ENCODE measurements around the gene WDR88. TPM values are rescaled to one million over a fixed set of nuclear protein-coding genes. Genes with fewer than 3 reads are reported as not detected.
"Not testable (repeated sequence)": the region's sequence is repeated elsewhere in the genome, so short reads cannot be mapped to it uniquely, and the experiment has no call there.

Gene WDR88
- total RNA-seq, 2 donors from 2014 or later: not detected

DNA sequence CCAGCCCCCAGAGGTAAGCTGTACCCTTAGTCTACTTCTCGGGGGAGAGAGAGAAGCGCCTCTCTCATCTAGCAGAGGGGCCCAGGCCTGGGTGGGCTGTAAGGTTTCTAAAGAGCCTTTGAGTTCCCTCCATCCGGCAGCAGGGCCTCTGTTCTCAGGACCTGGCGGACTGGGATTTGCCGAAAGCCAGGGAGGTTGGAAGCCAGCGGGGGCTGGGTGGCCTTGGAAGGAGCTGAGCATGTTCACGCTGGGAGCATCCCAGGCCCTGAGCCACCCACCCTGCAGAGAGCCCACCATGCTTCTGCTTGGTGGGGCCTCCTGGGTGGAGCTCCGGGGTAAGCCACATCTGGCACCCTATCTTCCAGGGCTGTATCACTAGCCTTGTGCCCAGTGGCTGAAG, 86.0 kb downstream of the WDR88 start:
- 68 to 94% methylated on average over 5 to 6 of the region's 8 CpGs for WGBS, 2 donors
- Histone ChIP-seq H3K4me1 (peaks cover 4% of the 10 kb centered on the region), H3K9me3 (no peaks in the 10 kb centered on the region), H3K4me3 (no peak overlapping the region), H3K27ac (no peak overlapping the region), H3K27me3 (no peaks in the 10 kb centered on the region), H3K36me3 (replicated peaks in 1 of 2; ENCODE audit: insufficient read depth in 1 of 2, low read depth in 2 of 2) (no peaks in the 10 kb centered on the region)
- DNase-seq: no peak
- TF ChIP-seq POLR2A (IDR thresholded peaks at IDR 0.05) (no peak), CTCF (IDR thresholded peaks at IDR 0.05) (no peak)
- no peak for ATAC-seq
- intact Hi-C loops (cut with DNase I): no loop called here

DNA sequence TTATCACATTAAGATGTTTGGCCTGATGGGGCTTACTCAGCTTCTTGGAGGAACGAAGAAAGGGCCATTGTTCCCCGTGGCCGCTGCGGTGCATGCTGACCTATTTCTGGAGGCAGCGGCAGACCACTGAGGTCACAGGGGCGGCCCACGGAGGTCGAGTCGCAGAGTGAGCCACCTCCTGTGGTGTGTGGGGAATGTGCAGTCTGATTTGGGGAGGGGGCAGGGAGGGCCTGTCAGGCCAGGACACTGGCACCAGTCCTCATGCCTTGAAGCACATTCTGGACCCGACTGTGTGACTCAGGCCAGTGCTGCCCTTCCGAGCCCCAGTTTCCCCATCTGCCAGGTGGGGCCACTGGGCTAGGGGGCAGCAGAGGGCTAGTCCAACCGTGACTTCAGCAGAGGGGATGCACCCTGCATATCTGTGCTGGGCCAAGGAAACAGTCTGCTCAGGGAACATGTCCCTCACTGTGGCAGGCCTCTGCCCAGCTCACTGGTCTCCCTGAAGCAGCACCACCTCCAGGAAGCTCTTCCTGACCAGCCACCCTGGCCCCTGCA, 87.4 kb downstream of the WDR88 start:
- H3K27me3 ChIP-seq: peaks cover 0 to 2% of the 10 kb centered on the region in 2 donors
- ATAC-seq (no peak), DNase-seq (no peak)
- WGBS, 2 donors: 52 to 67% methylated on average over 9 to 12 of the region's 12 CpGs
- intact Hi-C loops (cut with DNase I): no loop called here
- no peak for TF ChIP-seq CTCF (IDR thresholded peaks at IDR 0.05)
- TF ChIP-seq POLR2A (IDR thresholded peaks at IDR 0.05): no peak
- no peaks in the 10 kb centered on the region for H3K36me3 ChIP-seq (replicated peaks in 1 of 2; ENCODE audit: insufficient read depth in 1 of 2, low read depth in 2 of 2)
- no peaks in the 10 kb centered on the region for H3K4me1 ChIP-seq
- H3K9me3 ChIP-seq: no peaks in the 10 kb centered on the region
- no peak overlapping the region for H3K27ac ChIP-seq
- H3K4me3 ChIP-seq: no peak overlapping the region

- ATAC-seq (no peak), DNase-seq (no peak)
- Histone ChIP-seq H3K9me3 (no peaks in the 10 kb centered on the region), H3K27ac (no peak overlapping the region), H3K4me1 (peaks cover under 1% of the 10 kb centered on the region), H3K27me3 (peaks cover 0 to 9% of the 10 kb centered on the region in 2 donors), H3K4me3 (no peak overlapping the region), H3K36me3 (replicated peaks in 1 of 2; ENCODE audit: insufficient read depth in 1 of 2, low read depth in 2 of 2) (no peaks in the 10 kb centered on the region)
- TF ChIP-seq CTCF (IDR thresholded peaks at IDR 0.05) (no peak), POLR2A (IDR thresholded peaks at IDR 0.05) (no peak)
- intact Hi-C loops (cut with DNase I): no loop called here
- WGBS, 2 donors: 79 to 87% methylated on average over 16 to 18 of the region's 18 CpGs
Measured at GRCh38 chr19:33220115-33220514, 88.2 kb downstream of the WDR88 start.

- Histone ChIP-seq H3K36me3 (replicated peaks in 1 of 2; ENCODE audit: insufficient read depth in 1 of 2, low read depth in 2 of 2) (no peaks in the 10 kb centered on the region), H3K27ac (no peak overlapping the region), H3K27me3 (peaks cover 0 to 16% of the 10 kb centered on the region in 2 donors), H3K4me1 (peaks cover 6% of the 10 kb centered on the region), H3K9me3 (no peaks in the 10 kb centered on the region), H3K4me3 (no peak overlapping the region)
- no peak for ATAC-seq
- TF ChIP-seq CTCF (IDR thresholded peaks at IDR 0.05) (no peak), POLR2A (IDR thresholded peaks at IDR 0.05) (no peak)
- intact Hi-C loops (cut with DNase I): no loop called here
- WGBS, 2 donors: 66 to 70% methylated on average over 9 of the region's 9 CpGs
- no peak for DNase-seq
Measured at GRCh38 chr19:33220735-33221134, 88.8 kb downstream of the WDR88 start.

GRCh38 chr19:33221638-33222037, 89.7 kb downstream of the WDR88 start:
- H3K27me3 ChIP-seq: peaks cover 0 to 25% of the 10 kb centered on the region in 2 donors
- peaks cover 13% of the 10 kb centered on the region for H3K4me1 ChIP-seq
- no peaks in the 10 kb centered on the region for H3K36me3 ChIP-seq (replicated peaks in 1 of 2; ENCODE audit: insufficient read depth in 1 of 2, low read depth in 2 of 2)
- DNase-seq: no peak
- ATAC-seq: no peak
- WGBS, 2 donors: 84% methylated on average over 5 of the region's 6 CpGs; no CpG with 5 or more reads in 1 of the 2 donors
- intact Hi-C loops (cut with DNase I): no loop called here
- H3K27ac ChIP-seq: no peak overlapping the region
- no peak overlapping the region for H3K4me3 ChIP-seq
- TF ChIP-seq POLR2A (IDR thresholded peaks at IDR 0.05) (no peak), CTCF (IDR thresholded peaks at IDR 0.05) (no peak)
- no peaks in the 10 kb centered on the region for H3K9me3 ChIP-seq

GRCh38 chr19:33222255-33222654, 90.3 kb downstream of the WDR88 start:
- H3K36me3 ChIP-seq (replicated peaks in 1 of 2; ENCODE audit: insufficient read depth in 1 of 2, low read depth in 2 of 2); DNase-seq; ATAC-seq; H3K27ac ChIP-seq; H3K4me3 ChIP-seq; intact Hi-C loops (cut with DNase I); H3K9me3 ChIP-seq: not testable (repeated sequence)
- WGBS, 2 donors: 74 to 89% methylated on average over 2 of the region's 2 CpGs
- peaks cover 0 to 31% of the 10 kb centered on the region in 2 donors for H3K27me3 ChIP-seq
- peaks cover 14% of the 10 kb centered on the region for H3K4me1 ChIP-seq

All from body of pancreas (tissue), 4 donors.